Measurements from ENCODE around the gene ADCY2. TPM values are rescaled to one million over a fixed set of nuclear protein-coding genes. Genes with fewer than 3 reads are reported as not detected.
A peak's percentile ranks its signal among the peaks of the same experiment; 100 is the strongest.

Gene ADCY2
- total and polyA plus RNA-seq, 4 experiments from 2014 or later: not detected

DNA sequence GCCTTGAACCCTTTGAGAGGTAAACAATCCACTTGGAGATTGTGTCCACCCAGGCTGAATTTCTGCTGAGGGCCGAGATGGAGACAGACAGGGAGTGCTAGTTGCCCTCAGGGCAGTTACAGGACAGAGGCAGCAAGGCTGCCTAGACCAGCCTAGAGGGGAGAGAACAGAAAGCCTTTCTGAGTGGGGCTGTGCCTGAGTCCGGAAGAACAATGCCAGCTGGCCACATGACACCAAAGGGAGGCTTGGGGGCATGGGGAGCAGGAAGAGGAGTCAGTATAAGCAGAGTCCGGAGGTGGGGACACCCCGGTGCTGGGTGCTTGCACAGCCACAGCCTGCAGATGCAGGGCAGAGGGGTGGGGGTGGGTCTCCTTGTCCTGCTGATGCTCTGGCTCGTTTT is 309.3 kb downstream of the ADCY2 start:
- no peak overlapping the region for H3K4me3 ChIP-seq (ENCODE audit: low read length in 2 of 2)
- intact Hi-C loops (cut with micrococcal nuclease): no loop called here
- no peaks in the 10 kb centered on the region for H3K9me3 ChIP-seq (ENCODE audit: control insufficient read depth in 1 of 2, low read length in 2 of 2)
- no peak for DNase-seq
- H3K27ac Mint-ChIP-seq: no peak overlapping the region
- H3K9me3 Mint-ChIP-seq: peaks cover 0 to 7% (median 0%) of the 10 kb centered on the region in 8 donors
- H3K4me3 Mint-ChIP-seq: no peak overlapping the region
- ChIA-PET CTCF (ENCODE audit: partially characterized antibody) (no interaction called here), POLR2A (ENCODE audit: partially characterized antibody) (no interaction called here)
- no peaks in the 10 kb centered on the region for H3K27me3 ChIP-seq (ENCODE audit: insufficient read depth, low read length)
- H3K36me3 ChIP-seq (ENCODE audit: insufficient read depth, low read length): no peaks in the 10 kb centered on the region
- H3K4me1 ChIP-seq (ENCODE audit: insufficient read depth, low read length): no peaks in the 10 kb centered on the region
- no peak overlapping the region for H3K27ac ChIP-seq (ENCODE audit: low read depth, low read length)
- H3K4me1 Mint-ChIP-seq: no peaks in the 10 kb centered on the region
- peaks cover 4 to 6% of the 10 kb centered on the region in 2 donors for H3K27me3 Mint-ChIP-seq
- no peaks in the 10 kb centered on the region for H3K36me3 Mint-ChIP-seq

DNA sequence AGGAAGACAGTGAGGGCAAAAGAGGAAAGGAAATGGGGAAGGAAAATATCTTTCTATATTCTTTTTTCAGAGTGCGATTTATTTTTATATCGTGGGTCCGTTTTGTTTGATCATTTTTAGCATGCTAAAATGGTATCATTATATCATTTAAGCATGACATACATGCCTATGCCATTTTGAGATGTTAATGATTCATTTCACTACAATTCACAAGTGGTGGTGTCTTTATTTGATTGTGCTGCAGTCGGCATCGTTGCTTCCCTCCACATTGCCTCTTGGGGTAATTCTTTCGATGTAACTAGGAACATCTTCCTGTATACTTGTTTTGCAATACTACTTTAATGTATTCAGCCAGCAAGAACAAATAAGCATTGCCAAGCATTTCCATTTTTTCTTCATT is 309.8 kb downstream of the ADCY2 start:
- intact Hi-C loops (cut with micrococcal nuclease): no loop called here
- Mint-ChIP-seq H3K27ac (no peak overlapping the region), H3K4me1 (no peaks in the 10 kb centered on the region), H3K4me3 (no peak overlapping the region), H3K36me3 (no peaks in the 10 kb centered on the region), H3K9me3 (peaks cover 0 to 7% (median 0%) of the 10 kb centered on the region in 8 donors), H3K27me3 (peaks cover 4 to 6% of the 10 kb centered on the region in 2 donors)
- no peak for DNase-seq
- H3K4me1 ChIP-seq (ENCODE audit: insufficient read depth, low read length): no peaks in the 10 kb centered on the region
- ChIA-PET CTCF (ENCODE audit: partially characterized antibody) (no interaction called here), POLR2A (ENCODE audit: partially characterized antibody) (no interaction called here)
- H3K4me3 ChIP-seq (ENCODE audit: low read length in 2 of 2): no peak overlapping the region
- H3K27ac ChIP-seq (ENCODE audit: low read depth, low read length): no peak overlapping the region
- H3K36me3 ChIP-seq (ENCODE audit: insufficient read depth, low read length): no peaks in the 10 kb centered on the region
- no peaks in the 10 kb centered on the region for H3K9me3 ChIP-seq (ENCODE audit: control insufficient read depth in 1 of 2, low read length in 2 of 2)
- H3K27me3 ChIP-seq (ENCODE audit: insufficient read depth, low read length): no peaks in the 10 kb centered on the region

DNA sequence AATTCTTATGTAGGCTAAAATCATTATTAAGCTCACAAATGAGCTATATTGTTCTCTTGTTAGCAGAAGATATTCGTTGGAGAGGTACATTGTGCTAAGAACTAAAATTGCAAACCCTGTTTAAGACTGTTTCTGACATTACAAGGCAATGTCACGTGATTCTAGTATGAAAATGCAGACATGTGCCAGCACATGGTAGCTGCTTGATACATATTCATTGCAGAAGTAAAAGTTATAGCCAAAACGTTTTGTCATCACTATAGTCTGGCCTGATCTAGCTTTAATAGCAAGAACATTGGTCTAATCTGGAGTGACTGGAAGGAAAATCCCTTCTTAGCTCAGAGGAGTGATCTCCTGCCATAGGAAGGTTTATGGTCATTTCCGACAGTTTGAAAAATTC is 310.3 kb downstream of the ADCY2 start:
- H3K4me1 ChIP-seq (ENCODE audit: insufficient read depth, low read length): no peaks in the 10 kb centered on the region
- H3K27ac ChIP-seq (ENCODE audit: low read depth, low read length): no peak overlapping the region
- intact Hi-C loops (cut with micrococcal nuclease): no loop called here
- no peak overlapping the region for H3K27ac Mint-ChIP-seq
- POLR2A ChIA-PET (ENCODE audit: partially characterized antibody): no interaction called here
- DNase-seq: no peak
- H3K36me3 ChIP-seq (ENCODE audit: insufficient read depth, low read length): no peaks in the 10 kb centered on the region
- no peaks in the 10 kb centered on the region for H3K36me3 Mint-ChIP-seq
- no peaks in the 10 kb centered on the region for H3K4me1 Mint-ChIP-seq
- H3K4me3 Mint-ChIP-seq: no peak overlapping the region
- no peaks in the 10 kb centered on the region for H3K9me3 ChIP-seq (ENCODE audit: control insufficient read depth in 1 of 2, low read length in 2 of 2)
- no peak overlapping the region for H3K4me3 ChIP-seq (ENCODE audit: low read length in 2 of 2)
- H3K27me3 Mint-ChIP-seq: peaks cover 4 to 6% of the 10 kb centered on the region in 2 donors
- no peaks in the 10 kb centered on the region for H3K27me3 ChIP-seq (ENCODE audit: insufficient read depth, low read length)
- CTCF ChIA-PET (ENCODE audit: partially characterized antibody): no interaction called here
- peaks cover 0 to 7% (median 0%) of the 10 kb centered on the region in 8 donors for H3K9me3 Mint-ChIP-seq

DNA sequence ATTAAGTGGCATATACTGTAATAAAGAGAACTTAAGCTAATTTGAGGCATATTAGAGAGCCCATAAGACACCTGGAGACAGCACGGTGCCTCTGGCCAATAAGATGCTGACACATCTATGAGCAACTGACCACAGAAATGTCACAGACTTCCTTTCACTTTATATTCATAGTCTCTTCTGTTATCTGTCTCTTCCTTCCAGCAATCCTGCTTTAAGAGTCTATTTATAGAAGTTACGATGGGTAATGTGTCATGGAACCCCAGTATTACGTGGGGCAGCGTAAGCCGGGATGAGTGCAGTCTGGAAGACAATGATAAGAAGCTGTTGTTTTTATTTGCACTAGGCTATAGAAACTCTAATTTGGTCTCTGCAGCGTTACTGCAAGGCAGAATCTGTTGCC is 318.2 kb downstream of the ADCY2 start:
- Histone ChIP-seq H3K27ac (ENCODE audit: low read depth, low read length) (no peak overlapping the region), H3K36me3 (ENCODE audit: insufficient read depth, low read length) (no peaks in the 10 kb centered on the region), H3K4me1 (ENCODE audit: insufficient read depth, low read length) (no peaks in the 10 kb centered on the region), H3K4me3 (ENCODE audit: low read length in 2 of 2) (no peak overlapping the region), H3K27me3 (ENCODE audit: insufficient read depth, low read length) (no peaks in the 10 kb centered on the region), H3K9me3 (ENCODE audit: control insufficient read depth in 1 of 2, low read length in 2 of 2) (no peaks in the 10 kb centered on the region)
- CTCF ChIA-PET (ENCODE audit: partially characterized antibody): no interaction called here
- Mint-ChIP-seq H3K36me3 (no peaks in the 10 kb centered on the region), H3K4me1 (no peaks in the 10 kb centered on the region), H3K9me3 (peaks cover 0 to 4% (median 0%) of the 10 kb centered on the region in 8 donors), H3K4me3 (no peak overlapping the region), H3K27ac (no peak overlapping the region), H3K27me3 (peaks cover 0 to 1% of the 10 kb centered on the region in 2 donors)
- DNase-seq: no peak
- POLR2A ChIA-PET (ENCODE audit: partially characterized antibody): no interaction called here
- intact Hi-C loops (cut with micrococcal nuclease): no loop called here

DNA sequence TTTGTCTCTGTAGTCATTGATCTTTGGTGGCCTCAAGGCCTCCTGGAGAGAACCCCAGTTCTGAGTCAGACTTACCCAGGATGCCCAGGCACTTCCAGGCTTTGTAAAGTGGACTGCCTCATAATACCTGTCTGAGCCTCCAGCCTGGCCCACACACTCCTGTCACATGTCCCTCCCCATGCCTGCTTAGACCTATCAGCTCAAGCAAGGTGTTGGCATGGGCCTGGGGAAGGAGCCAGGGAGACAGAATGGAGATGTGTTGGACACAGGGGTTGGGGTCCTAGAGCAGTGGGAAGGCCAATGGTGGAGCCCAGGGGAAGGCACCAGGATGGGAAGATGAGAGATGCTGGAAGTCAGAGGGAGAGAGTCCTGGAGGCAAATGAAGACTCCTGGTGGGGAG is 318.8 kb downstream of the ADCY2 start:
- H3K4me3 ChIP-seq (ENCODE audit: low read length in 2 of 2): no peak overlapping the region
- no peak for DNase-seq
- H3K9me3 ChIP-seq (ENCODE audit: control insufficient read depth in 1 of 2, low read length in 2 of 2): no peaks in the 10 kb centered on the region
- Mint-ChIP-seq H3K4me1 (no peaks in the 10 kb centered on the region), H3K27me3 (peaks cover 0 to 1% of the 10 kb centered on the region in 2 donors), H3K27ac (peak overlapping the region in 1 of 7 donors; percentile 58), H3K9me3 (peaks cover 0 to 4% (median 0%) of the 10 kb centered on the region in 8 donors), H3K4me3 (no peak overlapping the region), H3K36me3 (no peaks in the 10 kb centered on the region)
- intact Hi-C loops (cut with micrococcal nuclease): no loop called here
- H3K27ac ChIP-seq (ENCODE audit: low read depth, low read length): no peak overlapping the region
- H3K27me3 ChIP-seq (ENCODE audit: insufficient read depth, low read length): no peaks in the 10 kb centered on the region
- ChIA-PET POLR2A (ENCODE audit: partially characterized antibody) (no interaction called here), CTCF (ENCODE audit: partially characterized antibody) (no interaction called here)
- no peaks in the 10 kb centered on the region for H3K36me3 ChIP-seq (ENCODE audit: insufficient read depth, low read length)
- no peaks in the 10 kb centered on the region for H3K4me1 ChIP-seq (ENCODE audit: insufficient read depth, low read length)

DNA sequence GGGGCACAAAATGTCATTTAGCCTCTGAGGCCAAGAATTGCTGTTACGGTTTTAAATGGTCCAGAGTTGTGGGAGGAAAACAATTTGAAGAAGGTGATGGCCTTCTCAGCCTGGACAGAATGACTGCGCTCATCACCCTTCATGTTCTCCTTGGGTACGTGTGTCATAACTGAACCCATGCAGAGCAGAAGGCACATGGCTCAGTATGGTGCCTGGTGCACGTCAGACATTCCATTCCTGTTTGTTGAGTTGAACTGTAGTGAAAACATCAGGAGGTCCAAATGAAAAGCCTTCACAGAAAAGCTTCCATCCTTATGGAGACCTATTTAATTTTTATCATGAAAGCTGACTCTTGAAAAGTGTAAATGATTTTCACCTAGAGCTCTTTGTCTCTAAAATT is 321.8 kb downstream of the ADCY2 start:
- POLR2A ChIA-PET (ENCODE audit: partially characterized antibody): no interaction called here
- Histone ChIP-seq H3K27ac (ENCODE audit: low read depth, low read length) (no peak overlapping the region), H3K9me3 (ENCODE audit: control insufficient read depth in 1 of 2, low read length in 2 of 2) (no peaks in the 10 kb centered on the region), H3K4me1 (ENCODE audit: insufficient read depth, low read length) (no peaks in the 10 kb centered on the region), H3K36me3 (ENCODE audit: insufficient read depth, low read length) (no peaks in the 10 kb centered on the region), H3K27me3 (ENCODE audit: insufficient read depth, low read length) (no peaks in the 10 kb centered on the region), H3K4me3 (ENCODE audit: low read length in 2 of 2) (no peak overlapping the region)
- Mint-ChIP-seq H3K27ac (no peak overlapping the region), H3K36me3 (no peaks in the 10 kb centered on the region), H3K27me3 (peaks cover 0 to 2% of the 10 kb centered on the region in 2 donors), H3K9me3 (peaks cover 0 to 4% (median 0%) of the 10 kb centered on the region in 8 donors), H3K4me1 (no peaks in the 10 kb centered on the region), H3K4me3 (no peak overlapping the region)
- no peak for DNase-seq
- CTCF ChIA-PET (ENCODE audit: partially characterized antibody): interaction anchor here (0.7 kb wide), 1 partner anchor 29 kb away, joined by 4 read pairs; no protein-coding TSS in a partner anchor
- intact Hi-C loops (cut with micrococcal nuclease): no loop called here

DNA sequence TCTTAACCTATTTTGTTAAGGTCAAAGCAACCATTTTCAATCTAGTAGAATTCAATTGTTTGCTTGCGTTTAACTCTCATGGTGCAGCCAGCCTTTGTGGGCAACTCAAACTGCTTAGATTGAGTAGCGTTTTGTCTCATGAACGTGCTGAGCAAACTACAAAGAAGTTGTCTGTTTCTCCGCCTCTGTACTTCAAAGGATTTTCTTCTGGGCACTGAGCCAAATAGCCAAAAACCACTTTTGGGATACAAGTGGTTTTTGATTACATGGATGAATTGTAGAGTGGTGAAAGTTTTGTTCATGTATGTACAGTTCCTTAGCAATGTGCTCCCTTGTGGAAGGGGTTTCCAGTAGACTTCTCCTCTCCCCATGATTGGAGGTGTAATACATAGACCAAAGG is 332.1 kb downstream of the ADCY2 start:
- ChIA-PET CTCF (ENCODE audit: partially characterized antibody) (no interaction called here), POLR2A (ENCODE audit: partially characterized antibody) (no interaction called here)
- Mint-ChIP-seq H3K27me3 (peaks cover 5% of the 10 kb centered on the region in 2 donors), H3K36me3 (no peaks in the 10 kb centered on the region), H3K27ac (no peak overlapping the region), H3K9me3 (peaks cover 0 to 2% (median 0%) of the 10 kb centered on the region in 8 donors), H3K4me3 (no peak overlapping the region), H3K4me1 (no peaks in the 10 kb centered on the region)
- H3K9me3 ChIP-seq (ENCODE audit: control insufficient read depth in 1 of 2, low read length in 2 of 2): no peaks in the 10 kb centered on the region
- H3K4me3 ChIP-seq (ENCODE audit: low read length in 2 of 2): no peak overlapping the region
- no peak for DNase-seq
- no peak overlapping the region for H3K27ac ChIP-seq (ENCODE audit: low read depth, low read length)
- intact Hi-C loops (cut with micrococcal nuclease): no loop called here
- no peaks in the 10 kb centered on the region for H3K36me3 ChIP-seq (ENCODE audit: insufficient read depth, low read length)
- no peaks in the 10 kb centered on the region for H3K27me3 ChIP-seq (ENCODE audit: insufficient read depth, low read length)
- no peaks in the 10 kb centered on the region for H3K4me1 ChIP-seq (ENCODE audit: insufficient read depth, low read length)

Measured in CD4-positive, alpha-beta memory T cell (primary cell).